HEK293 (cell line): ENCODE results near the gene CCL27.

Experiments
- KLF1 ChIP-seq: fragments of 450-650 bp; formaldehyde crosslinking; IDR thresholded peaks from 2 replicates; pipeline ENCODE4 v1.5.1; 2016; ENCODE audit warnings: missing biosample characterization, missing genetic modification characterization
- OSR2 ChIP-seq: fragments of 450-650 bp; formaldehyde crosslinking; IDR thresholded peaks from 2 replicates; pipeline ENCODE4 v1.5.1; 2016; ENCODE audit warnings: missing biosample characterization, missing genetic modification characterization
- RBAK ChIP-seq: fragments of 450-650 bp; formaldehyde crosslinking; IDR thresholded peaks from 2 replicates; pipeline ENCODE4 v1.5.1; 2016; ENCODE audit warnings: missing biosample characterization, missing genetic modification characterization
- SP2 ChIP-seq: fragments of 450-650 bp; formaldehyde crosslinking; IDR thresholded peaks from 2 replicates; pipeline ENCODE4 v1.5.1; 2016; ENCODE audit warnings: missing biosample characterization, missing genetic modification characterization
- TRIM28 ChIP-seq: IDR thresholded peaks from 2 replicates; pipeline ENCODE4 v1.6.1; 2011; ENCODE audit warnings: low read length, control low read depth, borderline replicate concordance
- ZBTB1 ChIP-seq: fragments of 450-650 bp; formaldehyde crosslinking; IDR thresholded peaks from 2 replicates; pipeline ENCODE4 v1.5.1; 2016; ENCODE audit warnings: missing biosample characterization, missing genetic modification characterization
- ZNF350 ChIP-seq: fragments of 450-650 bp; formaldehyde crosslinking; IDR thresholded peaks from 2 replicates; pipeline ENCODE4 v1.5.0; 2017; ENCODE audit warnings: missing biosample characterization, mild to moderate bottlenecking, missing genetic modification characterization
- ZNF600 ChIP-seq: fragments of 450-650 bp; formaldehyde crosslinking; IDR thresholded peaks from 2 replicates; pipeline ENCODE4 v1.5.1; 2016; ENCODE audit warnings: missing biosample characterization, missing genetic modification characterization
- TF ChIP-seq, protein P1 (sequence below): fragments of 450-650 bp; formaldehyde crosslinking; IDR thresholded peaks from 2 replicates; pipeline ENCODE4 v1.5.1; 2016; ENCODE audit warnings: missing biosample characterization, missing genetic modification characterization
- TF ChIP-seq, protein P2 (sequence below): fragments of 450-650 bp; formaldehyde crosslinking; IDR thresholded peaks from 2 replicates; pipeline ENCODE4 v1.5.1; 2017; ENCODE audit warnings: missing biosample characterization, missing genetic modification characterization
- TF ChIP-seq, protein P3 (sequence below): fragments of 450-650 bp; formaldehyde crosslinking; IDR thresholded peaks from 2 replicates; pipeline ENCODE4 v1.5.1; 2016; ENCODE audit warnings: missing biosample characterization, missing genetic modification characterization
- TF ChIP-seq, protein P4 (sequence below): fragments of 450-650 bp; formaldehyde crosslinking; IDR thresholded peaks from 2 replicates; pipeline ENCODE4 v1.5.1; 2016; ENCODE audit warnings: missing biosample characterization, missing genetic modification characterization
- TF ChIP-seq, protein P5 (sequence below): fragments of 450-650 bp; formaldehyde crosslinking; conservative IDR thresholded peaks from 2 replicates; pipeline ENCODE4 v1.5.1; 2016; ENCODE audit warnings: low read depth, missing biosample characterization, missing genetic modification characterization
- TF ChIP-seq, protein P6 (sequence below): fragments of 450-650 bp; formaldehyde crosslinking; IDR thresholded peaks from 2 replicates; pipeline ENCODE4 v1.5.1; 2016; ENCODE audit warnings: missing biosample characterization, missing genetic modification characterization

DNA sequence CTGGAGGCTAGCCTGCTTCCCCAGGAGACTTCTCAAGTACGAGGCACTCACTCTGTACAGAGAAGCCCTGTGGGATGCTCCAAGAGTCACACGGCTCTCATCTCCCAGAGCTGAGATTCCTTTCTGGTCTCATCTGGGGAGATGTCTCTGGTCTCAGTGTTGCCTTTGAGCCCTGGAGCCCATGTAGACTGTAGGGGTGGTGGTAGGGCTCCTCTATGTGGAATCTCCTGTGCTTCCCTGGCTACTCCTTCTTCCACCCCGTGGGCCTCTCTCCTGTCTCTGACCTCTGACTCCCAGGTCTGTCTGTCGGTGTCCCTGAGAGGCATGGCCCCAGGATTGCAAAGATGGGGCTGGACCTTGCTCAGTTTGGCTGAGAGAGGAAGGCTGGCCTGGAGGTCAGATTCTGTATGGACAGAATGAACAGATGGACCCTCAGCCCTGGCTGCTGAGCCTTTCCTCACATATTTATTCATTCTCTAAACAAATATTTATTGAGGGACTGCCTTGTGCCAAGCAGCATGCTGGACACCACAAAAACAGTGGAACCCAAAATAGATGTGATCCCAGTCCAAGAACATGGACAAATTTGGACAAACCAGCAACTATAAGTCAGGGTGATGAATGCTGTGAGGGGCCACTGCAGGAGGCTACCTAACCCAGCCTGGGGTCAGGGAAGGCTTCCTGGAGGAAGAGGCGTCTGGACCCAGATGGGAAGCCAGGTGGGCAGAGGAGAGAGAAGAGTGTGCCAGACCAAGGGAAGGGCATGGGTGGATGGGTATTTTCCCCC lies 26.1 kb upstream of the CCL27 start:
- TF ChIP-seq, protein P1, sequence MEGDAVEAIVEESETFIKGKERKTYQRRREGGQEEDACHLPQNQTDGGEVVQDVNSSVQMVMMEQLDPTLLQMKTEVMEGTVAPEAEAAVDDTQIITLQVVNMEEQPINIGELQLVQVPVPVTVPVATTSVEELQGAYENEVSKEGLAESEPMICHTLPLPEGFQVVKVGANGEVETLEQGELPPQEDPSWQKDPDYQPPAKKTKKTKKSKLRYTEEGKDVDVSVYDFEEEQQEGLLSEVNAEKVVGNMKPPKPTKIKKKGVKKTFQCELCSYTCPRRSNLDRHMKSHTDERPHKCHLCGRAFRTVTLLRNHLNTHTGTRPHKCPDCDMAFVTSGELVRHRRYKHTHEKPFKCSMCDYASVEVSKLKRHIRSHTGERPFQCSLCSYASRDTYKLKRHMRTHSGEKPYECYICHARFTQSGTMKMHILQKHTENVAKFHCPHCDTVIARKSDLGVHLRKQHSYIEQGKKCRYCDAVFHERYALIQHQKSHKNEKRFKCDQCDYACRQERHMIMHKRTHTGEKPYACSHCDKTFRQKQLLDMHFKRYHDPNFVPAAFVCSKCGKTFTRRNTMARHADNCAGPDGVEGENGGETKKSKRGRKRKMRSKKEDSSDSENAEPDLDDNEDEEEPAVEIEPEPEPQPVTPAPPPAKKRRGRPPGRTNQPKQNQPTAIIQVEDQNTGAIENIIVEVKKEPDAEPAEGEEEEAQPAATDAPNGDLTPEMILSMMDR (tag by site-specific recombination) = no peak
- TF ChIP-seq, protein P2, sequence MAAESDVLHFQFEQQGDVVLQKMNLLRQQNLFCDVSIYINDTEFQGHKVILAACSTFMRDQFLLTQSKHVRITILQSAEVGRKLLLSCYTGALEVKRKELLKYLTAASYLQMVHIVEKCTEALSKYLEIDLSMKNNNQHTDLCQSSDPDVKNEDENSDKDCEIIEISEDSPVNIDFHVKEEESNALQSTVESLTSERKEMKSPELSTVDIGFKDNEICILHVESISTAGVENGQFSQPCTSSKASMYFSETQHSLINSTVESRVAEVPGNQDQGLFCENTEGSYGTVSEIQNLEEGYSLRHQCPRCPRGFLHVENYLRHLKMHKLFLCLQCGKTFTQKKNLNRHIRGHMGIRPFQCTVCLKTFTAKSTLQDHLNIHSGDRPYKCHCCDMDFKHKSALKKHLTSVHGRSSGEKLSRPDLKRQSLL (tag by site-specific recombination) = no peak
- no peak for TF ChIP-seq OSR2 (tag by site-specific recombination)
- no peak for TF ChIP-seq ZNF600
- no peak for TF ChIP-seq ZBTB1 (tag by site-specific recombination)
- TF ChIP-seq KLF1 (tag by site-specific recombination) = no peak
- TF ChIP-seq TRIM28 = no peak
- no peak for TF ChIP-seq SP2
- TF ChIP-seq, protein P3, sequence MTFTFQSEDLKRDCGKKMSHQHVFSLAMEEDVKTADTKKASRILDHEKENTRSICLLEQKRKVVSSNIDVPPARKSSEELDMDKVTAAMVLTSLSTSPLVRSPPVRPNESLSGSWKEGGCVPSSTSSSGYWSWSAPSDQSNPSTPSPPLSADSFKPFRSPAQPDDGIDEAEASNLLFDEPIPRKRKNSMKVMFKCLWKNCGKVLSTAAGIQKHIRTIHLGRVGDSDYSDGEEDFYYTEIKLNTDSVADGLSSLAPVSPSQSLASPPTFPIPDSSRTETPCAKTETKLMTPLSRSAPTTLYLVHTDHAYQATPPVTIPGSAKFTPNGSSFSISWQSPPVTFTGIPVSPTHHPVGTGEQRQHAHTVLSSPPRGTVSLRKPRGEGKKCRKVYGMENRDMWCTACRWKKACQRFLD (tag by site-specific recombination) = no peak
- TF ChIP-seq, protein P4, sequence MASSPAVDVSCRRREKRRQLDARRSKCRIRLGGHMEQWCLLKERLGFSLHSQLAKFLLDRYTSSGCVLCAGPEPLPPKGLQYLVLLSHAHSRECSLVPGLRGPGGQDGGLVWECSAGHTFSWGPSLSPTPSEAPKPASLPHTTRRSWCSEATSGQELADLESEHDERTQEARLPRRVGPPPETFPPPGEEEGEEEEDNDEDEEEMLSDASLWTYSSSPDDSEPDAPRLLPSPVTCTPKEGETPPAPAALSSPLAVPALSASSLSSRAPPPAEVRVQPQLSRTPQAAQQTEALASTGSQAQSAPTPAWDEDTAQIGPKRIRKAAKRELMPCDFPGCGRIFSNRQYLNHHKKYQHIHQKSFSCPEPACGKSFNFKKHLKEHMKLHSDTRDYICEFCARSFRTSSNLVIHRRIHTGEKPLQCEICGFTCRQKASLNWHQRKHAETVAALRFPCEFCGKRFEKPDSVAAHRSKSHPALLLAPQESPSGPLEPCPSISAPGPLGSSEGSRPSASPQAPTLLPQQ (tag by site-specific recombination) = no peak
- TF ChIP-seq, protein P5, sequence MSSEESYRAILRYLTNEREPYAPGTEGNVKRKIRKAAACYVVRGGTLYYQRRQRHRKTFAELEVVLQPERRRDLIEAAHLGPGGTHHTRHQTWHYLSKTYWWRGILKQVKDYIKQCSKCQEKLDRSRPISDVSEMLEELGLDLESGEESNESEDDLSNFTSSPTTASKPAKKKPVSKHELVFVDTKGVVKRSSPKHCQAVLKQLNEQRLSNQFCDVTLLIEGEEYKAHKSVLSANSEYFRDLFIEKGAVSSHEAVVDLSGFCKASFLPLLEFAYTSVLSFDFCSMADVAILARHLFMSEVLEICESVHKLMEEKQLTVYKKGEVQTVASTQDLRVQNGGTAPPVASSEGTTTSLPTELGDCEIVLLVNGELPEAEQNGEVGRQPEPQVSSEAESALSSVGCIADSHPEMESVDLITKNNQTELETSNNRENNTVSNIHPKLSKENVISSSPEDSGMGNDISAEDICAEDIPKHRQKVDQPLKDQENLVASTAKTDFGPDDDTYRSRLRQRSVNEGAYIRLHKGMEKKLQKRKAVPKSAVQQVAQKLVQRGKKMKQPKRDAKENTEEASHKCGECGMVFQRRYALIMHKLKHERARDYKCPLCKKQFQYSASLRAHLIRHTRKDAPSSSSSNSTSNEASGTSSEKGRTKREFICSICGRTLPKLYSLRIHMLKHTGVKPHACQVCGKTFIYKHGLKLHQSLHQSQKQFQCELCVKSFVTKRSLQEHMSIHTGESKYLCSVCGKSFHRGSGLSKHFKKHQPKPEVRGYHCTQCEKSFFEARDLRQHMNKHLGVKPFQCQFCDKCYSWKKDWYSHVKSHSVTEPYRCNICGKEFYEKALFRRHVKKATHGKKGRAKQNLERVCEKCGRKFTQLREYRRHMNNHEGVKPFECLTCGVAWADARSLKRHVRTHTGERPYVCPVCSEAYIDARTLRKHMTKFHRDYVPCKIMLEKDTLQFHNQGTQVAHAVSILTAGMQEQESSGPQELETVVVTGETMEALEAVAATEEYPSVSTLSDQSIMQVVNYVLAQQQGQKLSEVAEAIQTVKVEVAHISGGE = no peak
- TF ChIP-seq ZNF350 (tag by site-specific recombination) = no peak
- TF ChIP-seq, protein P6, sequence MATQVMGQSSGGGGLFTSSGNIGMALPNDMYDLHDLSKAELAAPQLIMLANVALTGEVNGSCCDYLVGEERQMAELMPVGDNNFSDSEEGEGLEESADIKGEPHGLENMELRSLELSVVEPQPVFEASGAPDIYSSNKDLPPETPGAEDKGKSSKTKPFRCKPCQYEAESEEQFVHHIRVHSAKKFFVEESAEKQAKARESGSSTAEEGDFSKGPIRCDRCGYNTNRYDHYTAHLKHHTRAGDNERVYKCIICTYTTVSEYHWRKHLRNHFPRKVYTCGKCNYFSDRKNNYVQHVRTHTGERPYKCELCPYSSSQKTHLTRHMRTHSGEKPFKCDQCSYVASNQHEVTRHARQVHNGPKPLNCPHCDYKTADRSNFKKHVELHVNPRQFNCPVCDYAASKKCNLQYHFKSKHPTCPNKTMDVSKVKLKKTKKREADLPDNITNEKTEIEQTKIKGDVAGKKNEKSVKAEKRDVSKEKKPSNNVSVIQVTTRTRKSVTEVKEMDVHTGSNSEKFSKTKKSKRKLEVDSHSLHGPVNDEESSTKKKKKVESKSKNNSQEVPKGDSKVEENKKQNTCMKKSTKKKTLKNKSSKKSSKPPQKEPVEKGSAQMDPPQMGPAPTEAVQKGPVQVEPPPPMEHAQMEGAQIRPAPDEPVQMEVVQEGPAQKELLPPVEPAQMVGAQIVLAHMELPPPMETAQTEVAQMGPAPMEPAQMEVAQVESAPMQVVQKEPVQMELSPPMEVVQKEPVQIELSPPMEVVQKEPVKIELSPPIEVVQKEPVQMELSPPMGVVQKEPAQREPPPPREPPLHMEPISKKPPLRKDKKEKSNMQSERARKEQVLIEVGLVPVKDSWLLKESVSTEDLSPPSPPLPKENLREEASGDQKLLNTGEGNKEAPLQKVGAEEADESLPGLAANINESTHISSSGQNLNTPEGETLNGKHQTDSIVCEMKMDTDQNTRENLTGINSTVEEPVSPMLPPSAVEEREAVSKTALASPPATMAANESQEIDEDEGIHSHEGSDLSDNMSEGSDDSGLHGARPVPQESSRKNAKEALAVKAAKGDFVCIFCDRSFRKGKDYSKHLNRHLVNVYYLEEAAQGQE (tag by site-specific recombination) = no peak
- TF ChIP-seq RBAK = no peak
